ENCODE data around the gene CYP26B1.

DNA sequence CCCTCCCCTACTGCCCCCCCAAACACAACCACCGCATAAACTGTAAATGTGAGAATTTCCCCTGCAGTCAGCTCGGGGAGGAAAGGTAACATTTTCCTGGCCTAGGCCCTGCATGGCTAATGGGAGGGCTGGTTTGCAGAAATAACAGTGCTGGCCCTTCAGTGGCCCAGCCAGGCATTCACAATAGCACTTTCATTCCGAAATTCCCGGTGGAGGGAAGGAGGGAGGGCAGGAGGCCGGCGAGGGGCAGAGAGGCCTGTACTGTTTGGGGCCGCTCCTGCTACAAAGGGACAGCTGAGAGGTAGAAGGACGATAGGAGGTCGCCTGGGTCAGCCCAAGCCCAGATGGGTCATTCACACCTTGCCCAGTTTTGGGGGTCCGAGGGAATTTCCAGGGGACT lies 11.3 kb downstream of the CYP26B1 start:
- TF ChIP-seq, protein P1, sequence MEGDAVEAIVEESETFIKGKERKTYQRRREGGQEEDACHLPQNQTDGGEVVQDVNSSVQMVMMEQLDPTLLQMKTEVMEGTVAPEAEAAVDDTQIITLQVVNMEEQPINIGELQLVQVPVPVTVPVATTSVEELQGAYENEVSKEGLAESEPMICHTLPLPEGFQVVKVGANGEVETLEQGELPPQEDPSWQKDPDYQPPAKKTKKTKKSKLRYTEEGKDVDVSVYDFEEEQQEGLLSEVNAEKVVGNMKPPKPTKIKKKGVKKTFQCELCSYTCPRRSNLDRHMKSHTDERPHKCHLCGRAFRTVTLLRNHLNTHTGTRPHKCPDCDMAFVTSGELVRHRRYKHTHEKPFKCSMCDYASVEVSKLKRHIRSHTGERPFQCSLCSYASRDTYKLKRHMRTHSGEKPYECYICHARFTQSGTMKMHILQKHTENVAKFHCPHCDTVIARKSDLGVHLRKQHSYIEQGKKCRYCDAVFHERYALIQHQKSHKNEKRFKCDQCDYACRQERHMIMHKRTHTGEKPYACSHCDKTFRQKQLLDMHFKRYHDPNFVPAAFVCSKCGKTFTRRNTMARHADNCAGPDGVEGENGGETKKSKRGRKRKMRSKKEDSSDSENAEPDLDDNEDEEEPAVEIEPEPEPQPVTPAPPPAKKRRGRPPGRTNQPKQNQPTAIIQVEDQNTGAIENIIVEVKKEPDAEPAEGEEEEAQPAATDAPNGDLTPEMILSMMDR (IDR thresholded peaks at IDR 0.05; ENCODE audit: extremely low read depth in 1 of 2, insufficient read depth in 1 of 2, low read depth in 1 of 2, low read length in 2 of 2): no peak
- no peak for TF ChIP-seq POLR2A (IDR thresholded peaks at IDR 0.05; ENCODE audit: low read depth, low read length)
- no peak for TF ChIP-seq MYC (IDR thresholded peaks at IDR 0.05; ENCODE audit: low read depth, low read length)
- TF ChIP-seq EZH2 (IDR thresholded peaks at IDR 0.05; ENCODE audit: borderline replicate concordance, low read depth, low read length, severe bottlenecking): no peak
- TF ChIP-seq FOS (IDR thresholded peaks at IDR 0.05; ENCODE audit: borderline replicate concordance, insufficient read depth, low read length): no peak
- no peak for TF ChIP-seq JUN (IDR thresholded peaks at IDR 0.05; ENCODE audit: borderline replicate concordance, insufficient read depth, insufficient read length, low read depth)
- TF ChIP-seq POLR2AphosphoS5 (IDR thresholded peaks at IDR 0.05; ENCODE audit: insufficient read depth, low read depth, low read length): no peak
- TF ChIP-seq, protein P2, sequence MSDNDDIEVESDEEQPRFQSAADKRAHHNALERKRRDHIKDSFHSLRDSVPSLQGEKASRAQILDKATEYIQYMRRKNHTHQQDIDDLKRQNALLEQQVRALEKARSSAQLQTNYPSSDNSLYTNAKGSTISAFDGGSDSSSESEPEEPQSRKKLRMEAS (IDR thresholded peaks at IDR 0.05; ENCODE audit: insufficient read depth, insufficient read length): no peak
- TF ChIP-seq GATA2 (IDR thresholded peaks at IDR 0.05; ENCODE audit: insufficient read depth, insufficient read length, low read depth, low read length): no peak
